ENCODE measurements around the gene CD40.

Gene CD40

GRCh38 chr20:46175127-46175494, 57.0 kb downstream of the CD40 start:
- no peak for DNase-seq

- DNase-seq, result no peak
Observed at GRCh38 chr20:46176739-46177378, 58.7 kb downstream of the CD40 start.

- DNase-seq, result no peak
Observed at GRCh38 chr20:46177768-46178167, 59.7 kb downstream of the CD40 start.

GRCh38 chr20:46178891-46179290, 60.8 kb downstream of the CD40 start:
- DNase-seq, result no peak

All from CD4-positive, alpha-beta T cell treated with Interferon gamma for 1 hour (primary cell).